Measurements from ENCODE around the gene DEXI. TPM values are rescaled to one million over a fixed set of nuclear protein-coding genes. Genes with fewer than 3 reads are reported as not detected.
"Not testable (repeated sequence)": the region's sequence is repeated elsewhere in the genome, so short reads cannot be mapped to it uniquely, and the experiment has no call there.

The DEXI gene
- total RNA-seq, 4 donors from 2014 or later, result 106 to 133 (median 125) TPM

DNA sequence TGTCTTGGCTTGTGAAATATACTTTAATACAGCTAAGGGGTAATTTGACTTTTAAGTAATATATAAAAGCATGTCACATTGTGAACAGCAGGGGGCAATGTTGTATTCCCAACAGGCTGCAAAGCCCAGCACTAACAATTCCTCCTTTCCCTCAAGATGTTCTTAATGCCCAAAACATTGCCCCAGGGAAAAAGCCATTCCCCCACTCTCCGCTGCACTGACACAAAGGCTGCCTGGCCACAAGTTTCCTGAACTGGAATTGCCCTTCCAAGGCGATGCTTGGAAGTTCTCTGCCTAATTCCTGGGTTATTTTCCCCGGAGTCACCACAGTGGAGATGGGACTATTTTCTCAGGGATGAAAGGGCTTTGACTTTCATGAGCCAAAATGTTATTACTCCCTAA lies 29.3 kb upstream of the DEXI start:
- Histone ChIP-seq H3K9me3 (no peaks in the 10 kb centered on the region), H3K4me3 (no peak overlapping the region), H3K36me3 (peaks cover 4 to 77% (median 54%) of the 10 kb centered on the region in 4 donors), H3K4me1 (peaks cover 5 to 13% (median 11%) of the 10 kb centered on the region in 4 donors), H3K27me3 (no peaks in the 10 kb centered on the region), H3K27ac (replicated peaks in 1 of 4) (peak overlapping the region; percentile 15 to 20 (median 18))
- peak; percentile 25 to 40 for TF ChIP-seq POLR2AphosphoS5 (IDR thresholded peaks at IDR 0.05)
- TF ChIP-seq, protein P1, sequence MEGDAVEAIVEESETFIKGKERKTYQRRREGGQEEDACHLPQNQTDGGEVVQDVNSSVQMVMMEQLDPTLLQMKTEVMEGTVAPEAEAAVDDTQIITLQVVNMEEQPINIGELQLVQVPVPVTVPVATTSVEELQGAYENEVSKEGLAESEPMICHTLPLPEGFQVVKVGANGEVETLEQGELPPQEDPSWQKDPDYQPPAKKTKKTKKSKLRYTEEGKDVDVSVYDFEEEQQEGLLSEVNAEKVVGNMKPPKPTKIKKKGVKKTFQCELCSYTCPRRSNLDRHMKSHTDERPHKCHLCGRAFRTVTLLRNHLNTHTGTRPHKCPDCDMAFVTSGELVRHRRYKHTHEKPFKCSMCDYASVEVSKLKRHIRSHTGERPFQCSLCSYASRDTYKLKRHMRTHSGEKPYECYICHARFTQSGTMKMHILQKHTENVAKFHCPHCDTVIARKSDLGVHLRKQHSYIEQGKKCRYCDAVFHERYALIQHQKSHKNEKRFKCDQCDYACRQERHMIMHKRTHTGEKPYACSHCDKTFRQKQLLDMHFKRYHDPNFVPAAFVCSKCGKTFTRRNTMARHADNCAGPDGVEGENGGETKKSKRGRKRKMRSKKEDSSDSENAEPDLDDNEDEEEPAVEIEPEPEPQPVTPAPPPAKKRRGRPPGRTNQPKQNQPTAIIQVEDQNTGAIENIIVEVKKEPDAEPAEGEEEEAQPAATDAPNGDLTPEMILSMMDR (IDR thresholded peaks at IDR 0.05), result peak; percentile 80 to 82 (median 81)
- no peak for TF ChIP-seq POLR2A (IDR thresholded peaks at IDR 0.05; ENCODE audit: low read depth)
- intact Hi-C loops (cut with DNase I), result no loop called here
- DNase-seq (ENCODE audit: extremely low spot score), result no peak
- WGBS, result 45% methylated on average over 3 of the region's 3 CpGs

DNA sequence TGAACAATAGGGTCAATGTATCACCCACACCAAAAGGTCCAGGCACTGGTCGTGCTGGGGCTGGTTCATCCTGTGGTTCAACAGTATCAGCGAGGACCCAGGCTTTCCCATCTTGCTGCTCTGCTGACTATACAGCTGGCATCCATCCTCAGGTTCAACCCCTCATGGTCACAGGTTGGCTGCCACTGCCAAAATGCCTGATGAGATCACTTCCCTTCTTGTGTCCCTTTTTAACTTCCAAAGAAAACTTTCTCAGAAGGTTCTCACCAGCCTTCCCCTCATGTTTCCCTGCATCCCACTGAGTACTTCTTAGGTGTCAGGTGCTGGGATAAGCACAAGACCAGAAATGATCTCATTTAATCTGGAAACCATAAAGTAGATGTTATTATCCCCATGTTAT lies 27.8 kb upstream of the DEXI start:
- H3K27me3 ChIP-seq, result no peaks in the 10 kb centered on the region
- H3K4me1 ChIP-seq, result peaks cover 5 to 13% (median 11%) of the 10 kb centered on the region in 4 donors
- H3K27ac ChIP-seq (replicated peaks in 1 of 4), result no peak overlapping the region
- DNase-seq (ENCODE audit: extremely low spot score), result no peak
- no peaks in the 10 kb centered on the region for H3K9me3 ChIP-seq
- intact Hi-C loops (cut with DNase I), result no loop called here
- 95% methylated on average over 2 of the region's 2 CpGs for WGBS
- H3K36me3 ChIP-seq, result peaks cover 0 to 74% (median 43%) of the 10 kb centered on the region in 4 donors
- H3K4me3 ChIP-seq, result no peak overlapping the region
- TF ChIP-seq, protein P1 (IDR thresholded peaks at IDR 0.05), result no peak
- TF ChIP-seq POLR2A (IDR thresholded peaks at IDR 0.05; ENCODE audit: low read depth) (no peak), POLR2AphosphoS5 (IDR thresholded peaks at IDR 0.05) (no peak), EP300 (IDR thresholded peaks at IDR 0.05) (no peak)

DNA sequence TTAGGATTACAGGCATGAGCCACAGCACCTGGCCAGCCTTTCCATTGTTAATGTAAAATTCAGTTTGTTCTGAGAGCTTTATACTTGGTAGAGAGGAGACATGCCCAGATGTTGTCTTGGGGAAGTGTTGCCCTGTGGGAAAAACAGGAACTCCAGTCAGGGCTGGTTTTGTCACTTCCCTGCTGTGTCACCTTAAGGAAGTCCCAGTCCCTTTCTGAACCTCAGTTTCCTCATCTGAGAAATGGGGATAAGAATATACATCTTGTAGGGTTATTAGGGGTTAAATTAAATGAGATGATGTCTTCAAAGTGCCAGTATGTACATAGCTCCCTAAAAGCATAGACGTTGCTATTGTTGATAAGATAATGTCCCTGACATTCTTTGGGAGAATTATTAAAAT lies 27.3 kb upstream of the DEXI start:
- no peaks in the 10 kb centered on the region for H3K9me3 ChIP-seq
- H3K27me3 ChIP-seq, result no peaks in the 10 kb centered on the region
- H3K27ac ChIP-seq (replicated peaks in 1 of 4), result no peak overlapping the region
- H3K4me3 ChIP-seq, result no peak overlapping the region
- DNase-seq (ENCODE audit: extremely low spot score), result no peak
- no peak for TF ChIP-seq EP300 (IDR thresholded peaks at IDR 0.05)
- no peak for TF ChIP-seq POLR2AphosphoS5 (IDR thresholded peaks at IDR 0.05)
- no peak for TF ChIP-seq POLR2A (IDR thresholded peaks at IDR 0.05; ENCODE audit: low read depth)
- TF ChIP-seq, protein P1 (IDR thresholded peaks at IDR 0.05), result no peak
- intact Hi-C loops (cut with DNase I), result loop anchor here (5.0 kb wide), 1 partner anchor 188 kb away; no protein-coding TSS in a partner anchor
- H3K4me1 ChIP-seq, result peaks cover 6 to 14% (median 11%) of the 10 kb centered on the region in 4 donors
- 50% methylated on average over 1 of the region's 1 CpG for WGBS
- peaks cover 0 to 71% (median 38%) of the 10 kb centered on the region in 4 donors for H3K36me3 ChIP-seq

DNA sequence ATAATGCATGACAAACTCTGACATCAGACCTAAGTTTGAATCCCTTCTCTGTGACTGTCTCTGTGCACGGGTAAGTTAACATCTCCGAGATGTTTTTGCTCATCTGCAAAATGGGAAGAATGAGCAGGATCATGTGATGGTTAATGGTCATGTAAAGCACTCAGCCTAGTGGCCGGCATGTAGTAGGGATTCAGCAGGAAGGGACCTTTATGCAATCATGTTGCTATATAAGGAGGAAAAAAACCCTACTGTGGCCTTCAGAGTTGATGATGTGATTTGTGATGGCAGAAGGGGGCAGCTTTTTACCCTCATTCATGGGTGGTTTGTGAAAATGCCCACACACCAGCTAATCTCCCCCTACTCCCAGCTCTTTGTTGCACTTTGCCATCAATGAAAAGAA lies 26.2 kb upstream of the DEXI start:
- WGBS, result 97% methylated on average over 3 of the region's 3 CpGs
- Histone ChIP-seq H3K4me1 (peaks cover 14 to 22% (median 16%) of the 10 kb centered on the region in 4 donors), H3K4me3 (no peak overlapping the region), H3K27me3 (no peaks in the 10 kb centered on the region), H3K27ac (replicated peaks in 1 of 4) (no peak overlapping the region), H3K36me3 (peaks cover 0 to 65% (median 38%) of the 10 kb centered on the region in 4 donors), H3K9me3 (no peaks in the 10 kb centered on the region)
- DNase-seq (ENCODE audit: extremely low spot score), result no peak
- TF ChIP-seq POLR2AphosphoS5 (IDR thresholded peaks at IDR 0.05), result no peak
- TF ChIP-seq EP300 (IDR thresholded peaks at IDR 0.05), result no peak
- TF ChIP-seq POLR2A (IDR thresholded peaks at IDR 0.05; ENCODE audit: low read depth), result no peak
- TF ChIP-seq, protein P1 (IDR thresholded peaks at IDR 0.05), result no peak
- intact Hi-C loops (cut with DNase I), result loop anchor here (5.0 kb wide), 1 partner anchor 189 kb away; no protein-coding TSS in a partner anchor

DNA sequence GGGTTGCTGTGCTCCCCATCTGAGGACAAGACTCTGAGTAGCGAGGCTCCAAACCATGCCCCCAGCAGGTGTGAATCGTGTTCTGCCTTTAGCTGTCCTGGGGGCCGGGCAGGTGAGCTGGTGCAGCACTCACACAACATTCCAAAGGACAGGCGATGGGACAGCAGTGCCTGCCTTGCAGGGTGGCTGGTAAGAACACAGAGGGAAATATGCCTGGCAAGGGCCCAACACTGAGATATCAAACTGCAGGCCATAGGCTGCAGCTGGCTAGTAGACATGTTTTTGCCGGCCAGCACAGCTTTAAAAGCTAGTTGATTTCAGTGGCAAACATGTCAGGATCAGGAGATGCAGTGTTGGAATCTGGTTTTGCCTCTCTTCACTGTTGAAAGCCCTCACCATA lies 25.7 kb upstream of the DEXI start:
- Histone ChIP-seq H3K27me3 (no peaks in the 10 kb centered on the region), H3K4me1 (peaks cover 14 to 22% (median 16%) of the 10 kb centered on the region in 4 donors), H3K36me3 (peaks cover 4 to 65% (median 39%) of the 10 kb centered on the region in 4 donors), H3K27ac (replicated peaks in 1 of 4) (no peak overlapping the region), H3K9me3 (no peaks in the 10 kb centered on the region), H3K4me3 (no peak overlapping the region)
- TF ChIP-seq POLR2A (IDR thresholded peaks at IDR 0.05; ENCODE audit: low read depth), result no peak
- no peak for TF ChIP-seq POLR2AphosphoS5 (IDR thresholded peaks at IDR 0.05)
- TF ChIP-seq EP300 (IDR thresholded peaks at IDR 0.05), result no peak
- TF ChIP-seq, protein P1 (IDR thresholded peaks at IDR 0.05), result no peak
- no peak for DNase-seq (ENCODE audit: extremely low spot score)
- intact Hi-C loops (cut with DNase I), result loop anchor here (5.0 kb wide), 1 partner anchor 189 kb away; no protein-coding TSS in a partner anchor
- no CpG with 5 or more reads among the region's 5 CpGs for WGBS

DNA sequence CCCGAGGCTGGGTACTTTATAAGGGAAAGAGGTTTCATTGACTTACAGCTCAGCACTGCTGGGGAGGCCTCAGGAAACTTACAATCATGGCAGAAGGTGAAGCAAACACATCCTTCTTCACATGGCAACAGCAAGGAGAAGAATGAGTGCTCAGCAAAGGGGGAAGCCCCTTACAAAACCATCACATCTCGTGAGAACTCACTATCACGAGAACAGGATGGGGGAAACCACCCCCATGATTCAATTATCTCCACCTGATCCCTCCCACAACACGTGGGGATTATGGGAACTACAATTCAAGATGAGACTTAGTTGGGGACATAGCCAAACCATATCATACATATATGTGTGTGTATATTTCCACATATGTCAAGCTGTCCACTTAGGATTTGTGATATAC lies 24.3 kb upstream of the DEXI start:
- not testable (repeated sequence) for H3K4me3 ChIP-seq; H3K27ac ChIP-seq (replicated peaks in 1 of 4); H3K9me3 ChIP-seq; DNase-seq (ENCODE audit: extremely low spot score); H3K27me3 ChIP-seq
- Histone ChIP-seq H3K4me1 (peaks cover 9 to 18% (median 10%) of the 10 kb centered on the region in 4 donors), H3K36me3 (peaks cover 12 to 67% (median 41%) of the 10 kb centered on the region in 4 donors)
- 55% methylated on average over 4 of the region's 4 CpGs for WGBS
- intact Hi-C loops (cut with DNase I), result loop anchor here (5.0 kb wide), 1 partner anchor 191 kb away; no protein-coding TSS in a partner anchor

All from esophagus muscularis mucosa (tissue), 4 donors.